Urothelium cell line (cell line): ENCODE measurements around the gene FAM43B.

Source experiments
- DNase-seq: peaks from one replicate; pipeline ENCODE4 v3.0.0; 2011; ENCODE audit warnings: low spot score, mixed read lengths
- FAIRE-seq: peaks from 2 replicates; lab custom pipeline; 2011; peaks lifted over from hg19 to GRCh38; lab: Jason Lieb, UNC

FAM43B gene

DNA sequence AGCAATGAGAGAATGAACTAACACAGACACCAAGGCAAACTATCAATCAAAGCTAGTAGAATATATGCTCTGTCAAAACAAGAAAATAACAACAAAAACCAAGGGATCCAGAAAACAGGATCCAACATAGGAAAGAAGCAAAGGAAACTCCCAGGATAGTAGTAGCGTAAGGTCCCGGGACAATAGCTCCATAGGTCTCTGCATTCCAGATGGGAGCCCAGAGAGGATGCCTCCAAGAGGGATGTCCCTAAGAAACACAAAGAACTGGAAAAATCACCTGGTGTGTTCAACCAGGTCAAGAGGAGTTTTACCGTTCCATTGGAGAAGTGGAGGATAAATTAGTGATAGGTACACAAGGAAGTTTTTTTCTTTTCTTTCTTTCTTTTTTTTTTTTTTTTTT, 5.7 kb upstream of the FAM43B start:
- no peak for FAIRE-seq
- DNase-seq = no peak

DNA sequence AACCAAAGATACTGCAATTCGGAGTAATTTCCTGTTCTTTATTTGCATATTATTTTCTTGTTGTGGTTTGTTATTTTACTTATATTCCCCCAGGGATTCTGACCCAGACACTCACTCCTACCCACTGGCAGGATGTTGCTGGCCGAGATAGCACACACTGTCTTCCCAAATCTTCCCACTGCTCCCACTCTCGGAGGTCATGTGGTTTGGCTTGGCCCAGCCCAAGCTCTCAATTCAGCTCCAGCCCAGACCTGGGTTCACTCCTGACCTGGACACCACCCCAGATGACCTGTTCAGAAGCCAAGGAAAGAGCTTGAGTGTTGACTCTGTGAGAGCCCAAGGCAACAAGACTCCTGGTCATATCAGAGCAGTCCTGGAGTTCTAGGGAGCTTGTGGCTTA, 1.2 kb upstream of the FAM43B start:
- FAIRE-seq (no peak), DNase-seq (no peak)

DNA sequence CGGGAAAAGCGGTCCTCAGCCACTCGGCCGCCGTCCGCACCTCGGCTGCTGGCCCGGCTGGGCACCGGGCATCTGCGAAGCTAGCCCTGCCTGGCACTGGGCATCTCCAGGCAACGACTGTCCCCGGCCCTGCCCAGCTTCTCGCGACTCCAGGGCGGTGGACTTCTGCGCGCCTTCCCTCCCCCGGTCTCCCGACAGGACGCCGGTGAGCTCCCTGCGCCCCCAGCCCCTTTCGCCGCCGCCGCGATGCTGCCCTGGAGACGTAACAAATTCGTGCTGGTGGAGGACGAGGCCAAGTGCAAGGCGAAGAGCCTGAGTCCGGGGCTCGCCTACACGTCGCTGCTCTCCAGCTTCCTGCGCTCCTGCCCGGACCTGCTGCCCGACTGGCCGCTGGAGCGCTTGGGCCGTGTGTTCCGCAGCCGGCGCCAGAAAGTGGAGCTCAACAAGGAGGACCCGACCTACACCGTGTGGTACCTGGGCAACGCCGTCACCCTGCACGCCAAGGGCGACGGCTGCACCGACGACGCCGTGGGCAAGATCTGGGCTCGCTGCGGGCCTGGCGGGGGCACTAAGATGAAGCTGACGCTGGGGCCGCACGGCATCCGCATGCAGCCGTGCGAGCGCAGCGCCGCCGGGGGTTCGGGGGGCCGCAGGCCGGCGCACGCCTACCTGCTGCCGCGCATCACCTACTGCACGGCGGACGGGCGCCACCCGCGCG, 514 bp downstream of the FAM43B start:
- peak; percentile 35 for DNase-seq
- no peak for FAIRE-seq

DNA sequence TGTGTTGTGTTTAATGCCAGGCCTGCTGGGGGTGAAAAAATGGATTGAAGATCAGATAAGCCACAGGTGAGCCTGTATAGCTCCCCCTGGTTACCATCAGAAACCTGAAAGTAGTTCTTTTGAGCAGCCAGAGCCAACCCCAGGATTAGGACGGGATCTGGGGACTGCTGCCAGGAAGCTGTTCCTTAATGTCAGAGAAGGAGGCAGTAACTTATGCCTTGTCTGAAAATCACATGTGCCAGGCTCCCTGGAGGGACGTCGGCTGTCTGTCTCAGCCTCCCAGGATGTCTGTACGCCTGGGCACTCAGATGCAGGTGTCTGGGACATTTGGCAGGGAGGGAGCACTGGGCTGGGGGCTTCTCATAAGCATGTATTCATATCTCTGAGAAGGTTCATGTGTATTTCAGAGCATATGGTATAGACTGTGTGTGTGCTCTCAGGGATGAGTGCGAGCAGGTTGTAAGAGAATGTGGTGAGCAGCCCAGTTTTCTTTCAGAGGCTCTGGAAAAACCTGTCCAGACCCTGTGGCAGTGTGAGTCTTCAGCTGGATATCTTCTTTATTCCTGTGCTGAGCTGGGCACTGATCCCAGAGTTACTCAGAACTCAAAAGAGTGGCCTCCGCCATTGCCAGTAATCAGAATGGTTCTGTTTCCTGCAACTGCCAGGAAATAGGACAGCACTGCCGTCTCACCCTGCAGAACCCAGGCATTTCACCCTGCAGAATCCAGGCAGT, 2.8 kb downstream of the FAM43B start:
- FAIRE-seq = no peak
- no peak for DNase-seq

DNA sequence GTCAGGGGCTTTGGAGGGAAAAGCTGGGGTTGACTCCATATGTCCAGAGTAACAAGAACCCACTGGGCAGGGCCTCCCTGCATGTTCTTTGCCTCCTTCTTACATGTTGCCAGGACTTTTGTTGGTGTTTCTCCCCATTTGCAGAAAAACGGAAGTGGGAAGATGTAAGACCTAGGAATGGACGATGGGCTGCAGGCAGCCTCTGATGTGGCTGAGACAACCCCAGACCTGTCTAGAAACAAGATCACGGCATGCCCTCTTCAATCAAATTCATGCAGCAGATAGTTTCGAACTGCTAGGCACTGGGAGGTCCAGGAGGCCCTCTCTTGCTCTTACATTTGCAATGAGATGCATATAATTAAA, 3.4 kb downstream of the FAM43B start:
- DNase-seq (no peak), FAIRE-seq (no peak)

DNA sequence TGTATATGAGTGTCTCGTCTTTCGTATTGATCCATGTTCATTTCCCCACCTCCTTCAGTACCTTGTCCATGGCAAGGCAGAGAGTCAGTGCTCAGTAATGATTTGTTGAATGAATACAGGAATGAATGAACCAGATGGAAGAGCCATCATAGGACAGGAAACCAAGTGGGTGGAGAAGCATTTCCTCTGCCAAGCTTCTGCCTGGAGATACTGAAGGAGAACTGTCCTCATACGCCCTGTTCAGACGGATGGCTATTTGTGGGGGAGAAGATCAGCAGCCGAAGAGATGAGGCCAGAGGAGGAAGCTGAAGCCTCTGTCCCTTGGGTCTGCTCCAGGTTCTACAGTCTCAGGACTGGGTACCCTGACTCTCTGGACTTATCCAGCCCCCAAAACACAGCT, 5.8 kb downstream of the FAM43B start:
- no peak for DNase-seq
- FAIRE-seq = no peak

DNA sequence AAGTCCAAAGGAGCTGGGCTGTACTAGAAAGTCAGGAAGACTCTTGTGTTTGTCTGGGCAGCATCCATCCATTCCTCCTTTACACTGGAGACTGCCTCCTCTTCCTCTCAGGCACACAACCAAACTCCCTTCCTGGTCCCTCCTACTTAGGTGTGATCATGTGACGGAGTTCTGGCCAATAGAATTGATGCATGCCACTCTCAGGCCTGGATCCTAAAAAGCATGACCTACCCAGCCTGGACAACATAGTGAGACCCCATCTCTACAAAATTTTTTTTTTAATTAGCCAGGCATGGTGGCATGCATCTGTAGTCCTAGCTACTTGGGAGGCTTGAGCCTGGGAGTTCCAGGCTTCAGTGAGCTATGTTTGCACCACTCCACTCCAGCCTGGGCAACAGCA, 8.6 kb downstream of the FAM43B start:
- DNase-seq (no peak), FAIRE-seq (no peak)

DNA sequence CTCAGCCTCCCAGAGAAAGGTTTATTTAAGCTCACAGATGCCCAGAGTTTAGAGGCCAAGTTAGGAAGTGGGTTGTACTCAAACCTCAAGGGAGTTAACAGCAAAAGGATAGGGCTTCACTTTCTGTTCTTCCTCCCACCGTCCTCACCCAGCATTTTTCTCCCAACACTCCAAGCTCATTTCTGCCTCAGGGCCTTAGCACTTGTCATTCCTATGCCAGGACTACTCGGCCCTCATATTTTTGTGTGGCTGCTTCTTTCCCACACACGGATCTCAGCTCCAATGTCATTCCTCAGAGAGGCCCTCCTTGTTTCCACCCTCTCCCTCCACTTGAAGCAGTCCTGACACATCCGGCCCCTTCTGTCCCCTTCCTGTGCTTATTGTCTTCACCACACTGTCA, 12.9 kb downstream of the FAM43B start:
- no peak for DNase-seq
- FAIRE-seq = no peak

DNA sequence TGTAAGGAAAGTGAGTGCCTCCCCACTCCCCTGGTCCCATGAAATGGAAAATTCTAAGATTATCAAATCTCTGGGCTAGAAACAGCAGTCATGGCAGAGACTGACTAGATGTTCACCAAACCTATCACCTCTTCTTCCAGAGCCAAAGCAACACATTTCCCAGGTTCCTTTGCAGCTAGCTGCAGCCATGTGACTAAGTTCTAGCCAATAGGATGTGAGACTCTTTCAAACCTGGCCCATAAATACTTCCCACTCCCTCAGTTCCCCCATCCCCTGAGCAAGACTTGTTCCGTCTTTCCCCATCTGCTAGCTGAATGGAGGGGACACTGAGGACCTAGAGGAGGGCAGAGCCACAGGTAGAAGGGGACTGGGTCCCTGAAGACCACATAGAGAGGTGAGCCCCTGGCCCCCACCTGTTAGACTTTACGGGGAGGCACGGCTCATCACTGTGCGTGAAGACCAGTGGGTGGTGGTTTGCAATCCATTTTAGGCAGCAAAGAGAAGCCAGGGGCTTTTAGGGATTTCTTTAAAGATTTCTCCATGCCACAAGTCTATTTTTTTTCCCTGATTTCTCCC, 17.2 kb downstream of the FAM43B start:
- DNase-seq (no peak), FAIRE-seq (no peak)

DNA sequence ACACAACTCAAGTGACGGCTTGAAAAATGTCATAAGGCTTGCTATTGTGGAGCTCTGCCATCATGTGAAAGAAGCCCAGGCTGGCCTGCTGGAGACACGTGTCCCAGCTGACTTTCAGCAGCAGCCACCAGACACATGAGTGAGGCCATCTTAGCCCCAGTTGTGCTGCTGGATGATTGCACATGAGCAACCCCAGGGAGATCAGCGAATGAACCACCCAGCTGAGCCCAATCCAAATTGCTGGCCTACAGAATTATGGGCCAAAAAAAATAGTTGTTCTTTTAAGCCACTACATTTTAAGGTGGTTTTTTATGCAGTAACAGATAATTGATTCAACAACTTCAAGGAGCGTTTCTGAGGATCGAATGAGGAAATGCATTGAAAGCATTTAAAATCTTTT, 19.1 kb downstream of the FAM43B start:
- FAIRE-seq (no peak), DNase-seq (no peak)

DNA sequence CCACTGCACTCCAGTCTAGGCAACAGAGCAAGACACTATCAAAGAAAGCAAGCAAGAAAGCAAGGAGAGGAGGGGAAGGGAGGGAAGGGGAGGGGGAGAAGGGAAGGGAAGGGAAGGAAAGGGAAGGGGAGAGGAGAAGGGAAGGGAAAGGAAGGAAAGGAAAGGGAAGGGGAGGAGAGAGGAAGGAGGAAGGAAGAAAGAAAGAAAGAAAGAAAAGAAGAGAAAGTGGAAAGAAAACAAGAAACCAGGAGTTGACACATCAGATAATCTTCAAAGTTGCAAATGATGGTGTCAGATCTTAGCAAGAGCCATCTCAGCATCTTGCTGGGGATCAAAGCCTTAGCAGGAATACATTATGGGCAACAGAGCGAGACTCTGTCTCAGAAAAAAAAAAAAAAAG, 21.6 kb downstream of the FAM43B start:
- FAIRE-seq = no peak
- DNase-seq = no peak

DNA sequence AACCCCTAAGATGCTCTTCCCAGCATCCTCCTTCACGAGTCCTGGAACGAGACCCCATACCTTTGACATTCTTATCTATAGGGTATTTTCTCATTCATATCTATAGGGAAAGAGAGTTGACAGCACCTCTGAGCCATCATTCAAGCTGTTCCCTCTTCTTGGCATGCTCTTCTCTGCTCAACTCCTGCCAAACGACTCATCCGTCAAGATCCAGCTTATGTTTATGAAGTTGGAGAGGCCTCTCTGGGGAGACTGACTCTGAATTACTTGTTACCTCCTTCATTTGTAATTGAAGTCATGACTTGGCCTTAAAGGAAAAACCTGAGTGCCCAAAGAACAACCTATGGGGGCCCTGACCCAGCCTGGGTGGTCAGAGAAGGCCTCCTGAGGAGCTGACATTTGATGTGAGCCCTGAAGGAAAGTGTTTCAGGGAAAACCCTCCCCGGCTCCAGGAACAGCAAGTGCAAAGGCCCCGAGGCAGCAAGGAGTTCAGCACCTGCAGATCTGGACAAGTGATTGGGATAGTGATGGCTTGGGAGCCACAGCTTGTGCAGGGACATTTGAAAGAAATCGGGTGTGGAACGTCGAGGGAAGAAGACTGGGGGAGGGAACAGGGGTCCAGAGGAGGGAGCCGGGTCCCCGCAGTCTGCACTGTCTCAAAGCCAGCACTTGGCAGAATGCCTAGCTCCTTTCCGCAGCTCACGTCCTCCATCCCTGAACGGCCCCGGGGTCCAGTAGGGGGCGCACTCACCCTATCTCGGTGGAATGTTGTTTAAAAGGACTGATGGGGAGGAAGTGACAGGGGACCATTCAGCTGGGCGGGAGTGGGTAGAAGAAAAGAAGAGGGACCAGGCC, 22.5 kb downstream of the FAM43B start:
- DNase-seq (peak; percentile 58), FAIRE-seq (no peak)

DNA sequence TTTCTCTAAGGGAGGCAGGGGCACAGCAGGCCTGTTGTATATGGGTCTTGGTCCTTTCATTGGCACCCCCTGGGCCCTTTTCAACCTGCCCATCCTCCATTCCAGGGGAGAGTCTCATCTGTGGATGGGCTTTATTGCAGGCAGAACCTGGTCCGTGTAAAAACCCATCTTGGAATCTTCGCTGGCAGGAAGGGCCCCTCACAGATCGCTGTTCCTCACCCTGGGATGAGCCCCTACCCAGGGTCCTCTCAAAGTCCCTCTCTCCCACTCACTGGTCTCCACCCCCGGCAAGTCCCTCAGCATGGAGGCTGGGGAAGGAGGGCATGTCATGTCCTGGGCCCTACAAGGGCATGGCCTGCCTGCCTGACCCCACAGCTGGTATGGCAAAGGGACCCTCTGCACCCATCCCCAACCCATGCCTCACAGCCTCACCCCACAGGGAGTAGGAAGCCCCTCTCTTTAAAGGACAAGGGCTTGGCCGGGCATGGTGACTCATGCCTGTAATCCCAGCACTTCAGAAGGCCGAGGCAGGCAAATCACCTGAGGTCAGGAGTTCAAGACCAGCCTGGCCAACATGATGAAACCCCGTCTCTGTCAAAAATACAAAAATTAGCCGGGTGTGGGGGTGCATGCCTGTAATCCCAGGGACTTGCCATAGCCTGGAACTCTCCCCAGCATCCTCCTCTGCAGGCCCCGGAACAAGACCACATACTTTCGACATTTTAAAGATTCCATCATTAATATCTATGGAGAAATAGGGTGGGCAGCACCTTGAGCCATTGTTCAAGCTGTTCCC, 23.4 kb downstream of the FAM43B start:
- DNase-seq (no peak), FAIRE-seq (no peak)

DNA sequence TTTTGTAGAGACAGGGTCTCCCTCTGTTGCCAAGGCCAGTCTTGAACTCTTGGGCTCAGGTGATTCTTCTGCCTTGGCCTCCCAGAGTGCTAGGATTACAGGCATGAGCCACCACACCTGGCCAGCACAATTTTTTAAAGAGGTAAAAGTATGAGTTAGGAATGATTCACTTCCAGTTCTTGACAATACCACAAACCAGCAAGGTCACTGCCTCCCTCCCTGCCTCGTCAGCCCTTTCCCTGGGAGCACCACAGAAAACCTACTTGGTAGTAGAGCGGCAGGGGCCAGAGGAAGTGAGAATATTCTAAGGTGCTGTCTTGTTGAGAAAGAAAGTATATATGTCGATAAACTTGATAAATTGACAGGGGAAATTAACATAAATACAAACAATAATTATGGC, 25.7 kb downstream of the FAM43B start:
- no peak for DNase-seq
- no peak for FAIRE-seq

DNA sequence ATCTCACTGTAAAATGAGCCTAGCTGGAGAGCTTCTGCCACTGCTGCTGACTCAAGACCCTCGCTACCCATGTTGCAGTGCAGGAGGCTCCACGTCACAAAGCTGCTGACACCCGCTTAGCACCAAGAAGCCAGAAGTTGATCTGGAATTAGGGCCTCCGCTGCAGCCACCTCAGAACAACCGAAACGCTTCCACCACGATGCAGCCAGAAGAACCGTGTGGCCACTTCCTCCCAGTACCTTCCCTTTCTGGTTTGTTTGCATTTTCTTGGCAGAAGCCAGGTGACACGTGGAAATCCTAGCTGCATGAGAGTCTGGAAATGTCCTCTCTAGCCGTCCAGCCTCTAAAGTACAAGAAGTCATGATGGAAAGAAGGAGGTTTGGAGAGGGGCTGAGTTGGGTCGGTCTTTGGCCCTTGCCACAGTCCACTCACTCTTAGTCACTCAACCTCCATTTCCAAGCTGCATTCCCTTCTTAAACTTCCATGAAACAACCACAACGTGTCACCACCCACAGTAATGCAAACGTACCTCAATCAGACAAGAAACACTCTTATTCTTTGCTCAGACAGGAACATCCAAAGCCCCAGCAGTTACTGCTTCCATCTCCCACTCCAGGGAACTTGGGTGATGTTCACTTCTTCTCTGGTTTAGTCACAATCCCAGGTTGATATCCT, 26.5 kb downstream of the FAM43B start:
- no peak for FAIRE-seq

DNA sequence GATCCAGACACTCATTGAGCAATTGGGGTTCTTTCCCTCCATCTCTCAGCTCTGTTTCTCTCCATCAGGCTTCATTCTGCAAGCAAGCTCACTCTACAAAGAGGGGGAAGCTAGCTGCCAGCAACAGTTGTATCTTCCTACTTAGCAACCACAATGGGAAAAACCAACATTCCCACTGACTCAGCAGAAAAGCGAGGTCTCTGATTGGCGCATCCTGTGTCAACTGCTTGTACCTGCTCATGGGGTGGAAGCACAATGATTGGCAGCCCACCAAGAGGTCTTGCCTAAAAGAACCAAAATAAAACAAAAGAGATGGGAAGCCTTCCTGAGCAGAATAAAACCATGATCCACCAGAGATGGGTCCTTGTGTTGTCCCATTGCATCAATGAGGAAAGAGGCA, 32.5 kb downstream of the FAM43B start:
- FAIRE-seq = no peak

More for the DNA sequence above, 26.5 kb downstream of the FAM43B start:
- DNase-seq = no peak

DNA sequence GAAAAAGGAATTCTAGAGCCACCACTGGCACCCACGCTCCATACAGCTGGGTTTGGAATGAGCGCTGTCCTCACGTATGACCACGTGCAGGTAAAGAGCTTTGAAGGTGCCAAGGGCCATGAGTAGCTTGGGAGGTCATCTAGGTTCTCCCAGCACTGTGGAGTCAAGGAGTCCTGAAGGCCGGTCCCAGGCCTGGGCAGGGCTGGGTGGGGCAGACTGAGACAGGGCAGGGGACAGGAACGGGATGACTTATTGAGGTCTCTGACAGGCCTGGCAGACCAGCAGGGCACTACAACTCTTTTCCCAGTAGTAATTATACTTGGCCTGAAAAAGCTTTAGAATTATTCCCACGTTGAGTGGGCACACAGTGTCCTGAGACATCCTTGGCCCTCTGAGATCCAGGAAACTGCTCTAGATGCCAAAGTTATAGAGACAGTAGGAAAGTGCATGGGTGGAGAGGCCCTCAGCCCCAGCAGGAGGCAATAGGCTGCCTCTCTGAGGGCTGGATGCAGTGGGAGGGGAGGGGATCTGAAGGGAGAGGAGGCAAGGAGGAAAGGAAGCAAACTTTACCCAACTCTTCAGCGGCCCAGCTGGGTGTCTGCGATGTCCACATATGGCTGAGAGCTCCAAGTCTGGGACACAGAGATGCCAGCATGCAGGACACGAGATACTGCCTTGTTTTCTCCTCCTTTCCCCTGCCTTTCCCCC, 34.7 kb downstream of the FAM43B start:
- FAIRE-seq = no peak
- no peak for DNase-seq

More for the DNA sequence above, 32.5 kb downstream of the FAM43B start:
- DNase-seq = no peak

DNA sequence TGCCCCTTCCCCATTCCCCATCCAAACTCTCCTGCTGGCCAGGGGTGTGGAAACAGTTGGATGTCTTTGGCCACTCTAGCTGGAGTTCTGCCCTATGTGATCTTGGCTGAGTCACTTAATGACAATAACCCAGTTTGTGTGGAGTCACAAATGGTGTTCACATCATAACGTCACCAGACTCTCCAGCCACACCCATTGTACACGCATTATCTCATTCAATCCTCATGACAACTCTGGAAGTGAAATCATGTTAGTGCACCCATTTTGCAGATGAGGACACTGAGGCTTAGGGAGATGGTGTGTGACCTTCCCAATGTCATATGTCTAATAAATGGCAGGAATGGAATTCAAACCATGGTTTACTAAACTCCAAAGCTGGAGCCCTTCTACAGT, 35.3 kb downstream of the FAM43B start:
- no peak for FAIRE-seq
- no peak for DNase-seq

DNA sequence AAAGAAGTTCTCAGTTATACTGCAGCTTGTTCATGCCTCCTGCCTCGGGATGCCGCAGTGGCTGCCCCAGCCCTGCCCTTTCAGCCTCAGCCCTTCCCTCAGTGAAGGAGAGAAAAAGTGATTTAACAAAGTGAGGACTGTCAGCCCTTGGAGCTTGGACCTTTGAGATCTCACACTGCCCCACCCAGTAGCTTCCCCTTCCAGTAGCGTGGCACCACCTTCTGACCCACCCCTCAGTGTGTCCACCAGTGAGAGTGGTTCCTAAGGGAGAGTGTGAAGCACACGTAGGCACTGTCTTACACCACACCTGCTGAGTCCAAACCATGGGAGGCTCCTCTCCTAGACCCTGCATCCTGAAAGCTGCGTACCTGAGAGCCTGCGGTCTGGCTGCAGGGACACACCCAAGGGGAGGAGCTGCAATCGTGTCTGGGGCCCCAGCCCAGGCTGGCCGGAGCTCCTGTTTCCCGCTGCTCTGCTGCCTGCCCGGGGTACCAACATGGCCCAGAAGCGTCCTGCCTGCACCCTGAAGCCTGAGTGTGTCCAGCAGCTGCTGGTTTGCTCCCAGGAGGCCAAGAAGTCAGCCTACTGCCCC, 36.4 kb downstream of the FAM43B start, which contains the start of gene CDA:
CDA (plus strand) TSS at position 464 of the 592 bp plus-strand sequence; CDS start at position 497, 33 bp downstream.
- FAIRE-seq = no peak
- DNase-seq = no peak
